Measurements from ENCODE around the gene BMP8B. TPM values are rescaled to one million over a fixed set of nuclear protein-coding genes. Genes with fewer than 3 reads are reported as not detected.
"Not testable (repeated sequence)": the region's sequence is repeated elsewhere in the genome, so short reads cannot be mapped to it uniquely, and the experiment has no call there.

BMP8B gene
- polyA plus RNA-seq, 1 donor = 8.1 TPM

GRCh38 chr1:39769502-39769901, 19.2 kb downstream of the BMP8B start:
- no CpG with 5 or more reads among the region's 19 CpGs for WGBS (ENCODE audit: insufficient coverage, low lambda C conversion rate)
- not testable (repeated sequence) for H3K36me3 ChIP-seq (ENCODE audit: control insufficient read depth, insufficient read depth, low read length); H3K9me3 ChIP-seq (ENCODE audit: control insufficient read depth, low read depth, low read length); H3K4me3 ChIP-seq (ENCODE audit: low read length); DNase-seq; H3K27me3 ChIP-seq (ENCODE audit: control insufficient read depth, insufficient read depth, low read length); H3K27ac ChIP-seq (ENCODE audit: low read length); H3K4me1 ChIP-seq (ENCODE audit: control insufficient read depth, insufficient read depth, low read length)

- not testable (repeated sequence) for H3K4me1 ChIP-seq (ENCODE audit: control insufficient read depth, insufficient read depth, low read length); H3K36me3 ChIP-seq (ENCODE audit: control insufficient read depth, insufficient read depth, low read length); H3K9me3 ChIP-seq (ENCODE audit: control insufficient read depth, low read depth, low read length); H3K4me3 ChIP-seq (ENCODE audit: low read length); H3K27ac ChIP-seq (ENCODE audit: low read length); DNase-seq; H3K27me3 ChIP-seq (ENCODE audit: control insufficient read depth, insufficient read depth, low read length)
- whole genome bisulfite sequencing (ENCODE audit: insufficient coverage, low lambda C conversion rate) = no CpG with 5 or more reads among the region's 5 CpGs
Measured at GRCh38 chr1:39766466-39766865, 22.2 kb downstream of the BMP8B start.

- not testable (repeated sequence) for H3K4me1 ChIP-seq (ENCODE audit: control insufficient read depth, insufficient read depth, low read length); H3K36me3 ChIP-seq (ENCODE audit: control insufficient read depth, insufficient read depth, low read length); H3K4me3 ChIP-seq (ENCODE audit: low read length); H3K27ac ChIP-seq (ENCODE audit: low read length); DNase-seq; H3K27me3 ChIP-seq (ENCODE audit: control insufficient read depth, insufficient read depth, low read length); H3K9me3 ChIP-seq (ENCODE audit: control insufficient read depth, low read depth, low read length)
- no CpG with 5 or more reads among the region's 19 CpGs for WGBS (ENCODE audit: insufficient coverage, low lambda C conversion rate)
Measured at GRCh38 chr1:39764512-39764911, 24.2 kb downstream of the BMP8B start.

GRCh38 chr1:39763619-39764374, 24.9 kb downstream of the BMP8B start:
- H3K27me3 ChIP-seq (ENCODE audit: control insufficient read depth, insufficient read depth, low read length); H3K4me3 ChIP-seq (ENCODE audit: low read length); DNase-seq; H3K27ac ChIP-seq (ENCODE audit: low read length); H3K9me3 ChIP-seq (ENCODE audit: control insufficient read depth, low read depth, low read length); H3K4me1 ChIP-seq (ENCODE audit: control insufficient read depth, insufficient read depth, low read length): not testable (repeated sequence)
- no CpG with 5 or more reads among the region's 18 CpGs for WGBS (ENCODE audit: insufficient coverage, low lambda C conversion rate)
- peaks cover 15% of the 10 kb centered on the region for H3K36me3 ChIP-seq (ENCODE audit: control insufficient read depth, insufficient read depth, low read length)

- WGBS (ENCODE audit: insufficient coverage, low lambda C conversion rate) = no CpG with 5 or more reads among the region's 30 CpGs
- Histone ChIP-seq H3K4me3 (ENCODE audit: low read length) (no peak overlapping the region), H3K4me1 (ENCODE audit: control insufficient read depth, insufficient read depth, low read length) (peaks cover 4% of the 10 kb centered on the region), H3K36me3 (ENCODE audit: control insufficient read depth, insufficient read depth, low read length) (peaks cover 19% of the 10 kb centered on the region), H3K27me3 (ENCODE audit: control insufficient read depth, insufficient read depth, low read length) (no peaks in the 10 kb centered on the region), H3K9me3 (ENCODE audit: control insufficient read depth, low read depth, low read length) (no peaks in the 10 kb centered on the region), H3K27ac (ENCODE audit: low read length) (no peak overlapping the region)
- DNase-seq = no peak
Measured at GRCh38 chr1:39762550-39763540, 25.8 kb downstream of the BMP8B start.

- H3K4me1 ChIP-seq (ENCODE audit: control insufficient read depth, insufficient read depth, low read length) = no peaks in the 10 kb centered on the region
- H3K27me3 ChIP-seq (ENCODE audit: control insufficient read depth, insufficient read depth, low read length) = no peaks in the 10 kb centered on the region
- H3K4me3 ChIP-seq (ENCODE audit: low read length) = no peak overlapping the region
- DNase-seq = no peak
- no peak overlapping the region for H3K27ac ChIP-seq (ENCODE audit: low read length)
- H3K36me3 ChIP-seq (ENCODE audit: control insufficient read depth, insufficient read depth, low read length) = peaks cover 31% of the 10 kb centered on the region
- H3K9me3 ChIP-seq (ENCODE audit: control insufficient read depth, low read depth, low read length) = no peaks in the 10 kb centered on the region
- no CpG with 5 or more reads among the region's 16 CpGs for WGBS (ENCODE audit: insufficient coverage, low lambda C conversion rate)
Measured at GRCh38 chr1:39761557-39762260, 27.0 kb downstream of the BMP8B start.

- Histone ChIP-seq H3K27ac (ENCODE audit: low read length) (no peak overlapping the region), H3K4me1 (ENCODE audit: control insufficient read depth, insufficient read depth, low read length) (no peaks in the 10 kb centered on the region), H3K27me3 (ENCODE audit: control insufficient read depth, insufficient read depth, low read length) (no peaks in the 10 kb centered on the region), H3K4me3 (ENCODE audit: low read length) (no peak overlapping the region), H3K9me3 (ENCODE audit: control insufficient read depth, low read depth, low read length) (no peaks in the 10 kb centered on the region), H3K36me3 (ENCODE audit: control insufficient read depth, insufficient read depth, low read length) (peaks cover 35% of the 10 kb centered on the region)
- no CpG with 5 or more reads among the region's 9 CpGs for WGBS (ENCODE audit: insufficient coverage, low lambda C conversion rate)
- no peak for DNase-seq
Measured at GRCh38 chr1:39761016-39761415, 27.6 kb downstream of the BMP8B start.

GRCh38 chr1:39760074-39761008, 28.3 kb downstream of the BMP8B start:
- no peak for DNase-seq
- WGBS (ENCODE audit: insufficient coverage, low lambda C conversion rate) = no CpG with 5 or more reads among the region's 16 CpGs
- H3K36me3 ChIP-seq (ENCODE audit: control insufficient read depth, insufficient read depth, low read length) = peaks cover 41% of the 10 kb centered on the region

GRCh38 chr1:39759436-39759726, 29.3 kb downstream of the BMP8B start:
- H3K36me3 ChIP-seq (ENCODE audit: control insufficient read depth, insufficient read depth, low read length) = peaks cover 51% of the 10 kb centered on the region

More at GRCh38 chr1:39760074-39761008, 28.3 kb downstream of the BMP8B start:
- H3K4me3 ChIP-seq (ENCODE audit: low read length) = no peak overlapping the region
- no peaks in the 10 kb centered on the region for H3K4me1 ChIP-seq (ENCODE audit: control insufficient read depth, insufficient read depth, low read length)
- H3K9me3 ChIP-seq (ENCODE audit: control insufficient read depth, low read depth, low read length) = no peaks in the 10 kb centered on the region
- no peak overlapping the region for H3K27ac ChIP-seq (ENCODE audit: low read length)
- no peaks in the 10 kb centered on the region for H3K27me3 ChIP-seq (ENCODE audit: control insufficient read depth, insufficient read depth, low read length)

More at GRCh38 chr1:39759436-39759726, 29.3 kb downstream of the BMP8B start:
- no peak overlapping the region for H3K4me3 ChIP-seq (ENCODE audit: low read length)
- no peaks in the 10 kb centered on the region for H3K4me1 ChIP-seq (ENCODE audit: control insufficient read depth, insufficient read depth, low read length)
- H3K27me3 ChIP-seq (ENCODE audit: control insufficient read depth, insufficient read depth, low read length) = no peaks in the 10 kb centered on the region
- no peak for DNase-seq
- no peak overlapping the region for H3K27ac ChIP-seq (ENCODE audit: low read length)
- no peaks in the 10 kb centered on the region for H3K9me3 ChIP-seq (ENCODE audit: control insufficient read depth, low read depth, low read length)
